ENCODE results near the gene FCER1G.

The FCER1G gene

GRCh38 chr1:161258439-161259344 lies 43.6 kb downstream of the FCER1G start, which contains the start of gene PCP4L1 (continued):
- TF ChIP-seq ZNF600 (tag by site-specific recombination; IDR thresholded peaks at IDR 0.05) = 0 out of 2 replicates have a peak, but pooled peaks have one; percentile 13
- peak; percentile 49; the same call in 1 of the 2 replicates for TF ChIP-seq MZF1 (tag by site-specific recombination; IDR thresholded peaks at IDR 0.05; ENCODE audit: borderline replicate concordance)
- TF ChIP-seq, protein P1, sequence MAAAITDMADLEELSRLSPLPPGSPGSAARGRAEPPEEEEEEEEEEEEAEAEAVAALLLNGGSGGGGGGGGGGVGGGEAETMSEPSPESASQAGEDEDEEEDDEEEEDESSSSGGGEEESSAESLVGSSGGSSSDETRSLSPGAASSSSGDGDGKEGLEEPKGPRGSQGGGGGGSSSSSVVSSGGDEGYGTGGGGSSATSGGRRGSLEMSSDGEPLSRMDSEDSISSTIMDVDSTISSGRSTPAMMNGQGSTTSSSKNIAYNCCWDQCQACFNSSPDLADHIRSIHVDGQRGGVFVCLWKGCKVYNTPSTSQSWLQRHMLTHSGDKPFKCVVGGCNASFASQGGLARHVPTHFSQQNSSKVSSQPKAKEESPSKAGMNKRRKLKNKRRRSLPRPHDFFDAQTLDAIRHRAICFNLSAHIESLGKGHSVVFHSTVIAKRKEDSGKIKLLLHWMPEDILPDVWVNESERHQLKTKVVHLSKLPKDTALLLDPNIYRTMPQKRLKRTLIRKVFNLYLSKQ (tag by site-specific recombination; IDR thresholded peaks at IDR 0.05; ENCODE audit: borderline replicate concordance) = no peak
- peak; percentile 54; the same call in 1 of the 2 replicates for TF ChIP-seq PBX3 (CRISPR knock-in tag; IDR thresholded peaks at IDR 0.05)
- TF ChIP-seq, protein P2, sequence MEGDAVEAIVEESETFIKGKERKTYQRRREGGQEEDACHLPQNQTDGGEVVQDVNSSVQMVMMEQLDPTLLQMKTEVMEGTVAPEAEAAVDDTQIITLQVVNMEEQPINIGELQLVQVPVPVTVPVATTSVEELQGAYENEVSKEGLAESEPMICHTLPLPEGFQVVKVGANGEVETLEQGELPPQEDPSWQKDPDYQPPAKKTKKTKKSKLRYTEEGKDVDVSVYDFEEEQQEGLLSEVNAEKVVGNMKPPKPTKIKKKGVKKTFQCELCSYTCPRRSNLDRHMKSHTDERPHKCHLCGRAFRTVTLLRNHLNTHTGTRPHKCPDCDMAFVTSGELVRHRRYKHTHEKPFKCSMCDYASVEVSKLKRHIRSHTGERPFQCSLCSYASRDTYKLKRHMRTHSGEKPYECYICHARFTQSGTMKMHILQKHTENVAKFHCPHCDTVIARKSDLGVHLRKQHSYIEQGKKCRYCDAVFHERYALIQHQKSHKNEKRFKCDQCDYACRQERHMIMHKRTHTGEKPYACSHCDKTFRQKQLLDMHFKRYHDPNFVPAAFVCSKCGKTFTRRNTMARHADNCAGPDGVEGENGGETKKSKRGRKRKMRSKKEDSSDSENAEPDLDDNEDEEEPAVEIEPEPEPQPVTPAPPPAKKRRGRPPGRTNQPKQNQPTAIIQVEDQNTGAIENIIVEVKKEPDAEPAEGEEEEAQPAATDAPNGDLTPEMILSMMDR (tag by site-specific recombination; IDR thresholded peaks at IDR 0.05) = no peak
- TF ChIP-seq GLIS2 (tag by site-specific recombination; IDR thresholded peaks at IDR 0.05) = 0 out of 2 replicates have a peak, but pooled peaks have one; percentile 52

GRCh38 chr1:161259345-161259702 lies 44.2 kb downstream of the FCER1G start:
- Histone ChIP-seq H3K4me3 (ENCODE audit: low read depth, low read length) (no peak overlapping the region), H3K36me3 (ENCODE audit: control insufficient read depth in 2 of 2, insufficient read depth in 1 of 2, low read length in 2 of 2) (no peaks in the 10 kb centered on the region), H3K4me1 (ENCODE audit: control insufficient read depth, insufficient read depth, low read length) (peaks cover 6% of the 10 kb centered on the region; the same call in 1 of the 2 replicates), H3K9me3 (ENCODE audit: control insufficient read depth, insufficient read depth, low read depth, low read length) (no peaks in the 10 kb centered on the region), H3K27ac (ENCODE audit: extremely low read depth, low read depth, low read length) (no peak overlapping the region)
- ChIA-PET CTCF (interaction anchor here (0.6 to 2.5 kb wide), 3 partner anchors 33 to 103 kb away, joined by 3 to 11 read pairs (median 3); partner anchors contain the start of gene TOMM40L), POLR2A (interaction anchor here (1.1 to 2.1 kb wide), 2 partner anchors 11 to 33 kb away, joined by 3 to 6 read pairs; partner anchors contain the start of gene TOMM40L)
- TF ChIP-seq SETDB1 (IDR thresholded peaks at IDR 0.05; ENCODE audit: insufficient read length, low read length) = no peak
- TF ChIP-seq ZNF335 (tag by site-specific recombination; conservative IDR thresholded peaks at IDR 0.05) = no peak

GRCh38 chr1:161259765-161260164 lies 44.7 kb downstream of the FCER1G start:
- ChIA-PET POLR2A (interaction anchor here (2.1 kb wide), 1 partner anchor 12 kb away, joined by 6 read pairs; no protein-coding TSS in a partner anchor), CTCF (interaction anchor here (0.6 to 2.5 kb wide), 3 partner anchors 9 to 103 kb away, joined by 3 to 11 read pairs (median 3); partner anchors contain the start of gene TOMM40L)
- Histone ChIP-seq H3K9me3 (ENCODE audit: control insufficient read depth, insufficient read depth, low read depth, low read length) (no peaks in the 10 kb centered on the region), H3K4me1 (ENCODE audit: control insufficient read depth, insufficient read depth, low read length) (peaks cover 6% of the 10 kb centered on the region; the same call in 1 of the 2 replicates), H3K4me3 (ENCODE audit: low read depth, low read length) (no peak overlapping the region), H3K27ac (ENCODE audit: extremely low read depth, low read depth, low read length) (no peak overlapping the region), H3K36me3 (ENCODE audit: control insufficient read depth in 2 of 2, insufficient read depth in 1 of 2, low read length in 2 of 2) (no peaks in the 10 kb centered on the region)
- TF ChIP-seq ZNF664 (tag by site-specific recombination; IDR thresholded peaks at IDR 0.05) (peak; percentile 98), ZNF830 (tag by site-specific recombination; IDR thresholded peaks at IDR 0.05; ENCODE audit: low read depth) (no peak), ZNF488 (tag by site-specific recombination; IDR thresholded peaks at IDR 0.05) (no peak)
